IMR-90 (cell line): ENCODE results near the gene MYL11. TPM values are rescaled to one million over a fixed set of nuclear protein-coding genes. Genes with fewer than 3 reads are reported as not detected.
"Not testable (repeated sequence)": the region's sequence is repeated elsewhere in the genome, so short reads cannot be mapped to it uniquely, and the experiment has no call there.

Experiments used
- ATAC-seq: fragments of 200-7000 bp; cut with Tn5 transposase; 2 replicates; pipeline ENCODE4 v1.9.1; 2020; ENCODE audit warnings: low read depth, mild to moderate bottlenecking, moderate library complexity
- BruUV-seq: library from RNA; stranded (reverse); fragments of 400-500 nt; replicated peaks from 2 replicates; lab custom pipeline; 2021; lab: Mats Ljungman, UMichigan
- CTCF ChIA-PET: fragments of 300-600 bp; formaldehyde crosslinking; extraction: SDS; loops from one replicate; lab custom pipeline; 2021; ENCODE audit warnings: antibody characterized with exemption; lab: Yijun Ruan, JAX
- POLR2A ChIA-PET: fragments of 300-600 bp; sonication (Branson Sonifier 250); formaldehyde crosslinking; loops from one replicate; lab custom pipeline; 2022; ENCODE audit warnings: antibody characterized with exemption; ENCODE audit not compliant: unreplicated experiment; lab: Charles Lee
- DNase-seq: peaks from one replicate; pipeline ENCODE4 v3.0.0; 2013
- H2AFZ ChIP-seq: replicated peaks from 2 replicates; pipeline ENCODE3; 2013; ENCODE audit warnings: low read length, mild to moderate bottlenecking; ENCODE audit not compliant: poor library complexity
- H2AK5ac ChIP-seq: 2 replicates; pipeline ENCODE4 v1.6.1; 2013; ENCODE audit warnings: low read depth, low read length, inconsistent platforms
- H2AK9ac ChIP-seq: replicated peaks from 2 replicates; pipeline ENCODE3; 2013; ENCODE audit warnings: mild to moderate bottlenecking, low read depth, low read length, moderate library complexity; ENCODE audit not compliant: poor library complexity
- H2BK120ac ChIP-seq: 2 replicates; pipeline ENCODE4 v1.6.1; 2013; ENCODE audit warnings: low read depth, low read length, inconsistent platforms
- H2BK15ac ChIP-seq: 3 replicates; pipeline ENCODE4 v1.6.1; 2013; ENCODE audit warnings: low read depth, low read length, inconsistent platforms
- H2BK20ac ChIP-seq: 2 replicates; pipeline ENCODE4 v1.6.1; 2013; ENCODE audit warnings: low read depth, mild to moderate bottlenecking, inconsistent platforms, low read length, moderate library complexity
- H2BK5ac ChIP-seq: 2 replicates; pipeline ENCODE4 v1.6.1; 2013; ENCODE audit warnings: mild to moderate bottlenecking, low read depth, low read length, inconsistent platforms; ENCODE audit not compliant: poor library complexity, severe bottlenecking
- H3K14ac ChIP-seq: replicated peaks from 2 replicates; pipeline ENCODE4 v1.6.1; 2013; ENCODE audit warnings: low read depth, low read length, inconsistent platforms
- H3K18ac ChIP-seq: 2 replicates; pipeline ENCODE4 v1.6.1; 2013; ENCODE audit warnings: low read depth, low read length, control low read depth
- H3K23ac ChIP-seq: 2 replicates; pipeline ENCODE4 v1.6.1; 2013; ENCODE audit warnings: low read depth, low read length, inconsistent platforms
- H3K27ac ChIP-seq: 2 replicates; pipeline ENCODE4 v1.5.1; 2013; ENCODE audit warnings: mild to moderate bottlenecking, control low read depth, low read length; ENCODE audit not compliant: insufficient read depth
- H3K27me3 ChIP-seq: 2 replicates; pipeline ENCODE4 v1.6.1; 2013; ENCODE audit warnings: low read length; ENCODE audit not compliant: control insufficient read depth, insufficient read depth
- H3K36me3 ChIP-seq: 2 replicates; pipeline ENCODE4 v1.6.1; 2013; ENCODE audit warnings: low read length, mixed read lengths; ENCODE audit not compliant: control insufficient read depth, insufficient read depth
- H3K4ac ChIP-seq: 2 replicates; pipeline ENCODE4 v1.6.1; 2013; ENCODE audit warnings: low read depth, low read length, inconsistent platforms
- H3K4me1 ChIP-seq: 2 replicates; pipeline ENCODE4 v1.6.1; 2013; ENCODE audit warnings: low read length, mixed read lengths; ENCODE audit not compliant: control insufficient read depth, insufficient read depth
- H3K4me2 ChIP-seq: 2 replicates; pipeline ENCODE4 v1.6.1; 2013; ENCODE audit warnings: low read depth, mild to moderate bottlenecking, control low read depth, low read length, moderate library complexity
- H3K4me3 ChIP-seq: 2 replicates; pipeline ENCODE4 v1.5.1; 2013; ENCODE audit warnings: low read depth, mild to moderate bottlenecking, control low read depth, low read length, moderate library complexity; ENCODE audit not compliant: insufficient read depth
- H3K56ac ChIP-seq: 2 replicates; pipeline ENCODE4 v1.6.1; 2013; ENCODE audit warnings: low read length, inconsistent platforms; ENCODE audit not compliant: insufficient read depth; ENCODE audit errors: extremely low read depth
- H3K79me1 ChIP-seq, 2 experiments: 2 replicates each; pipeline ENCODE4 v1.6.1; 2013; ENCODE audit warnings: low read length in 2 of 2, inconsistent platforms in 1 of 2, low read depth in 1 of 2
- H3K9ac ChIP-seq: 2 replicates; pipeline ENCODE4 v1.6.1; 2013; ENCODE audit warnings: low read depth, low read length, control low read depth
- H3K9me1 ChIP-seq: 2 replicates; pipeline ENCODE4 v1.6.1; 2013; ENCODE audit warnings: low read length, inconsistent platforms; ENCODE audit not compliant: insufficient read depth
- H3K9me3 ChIP-seq: 2 replicates; pipeline ENCODE4 v1.6.1; 2013; ENCODE audit warnings: low read length; ENCODE audit not compliant: control insufficient read depth, insufficient read depth
- H4K20me1 ChIP-seq: 2 replicates; pipeline ENCODE4 v1.6.1; 2013; ENCODE audit warnings: low read length, inconsistent platforms; ENCODE audit not compliant: insufficient read depth
- H4K5ac ChIP-seq: 2 replicates; pipeline ENCODE4 v1.6.1; 2013; ENCODE audit warnings: mild to moderate bottlenecking, low read depth, low read length, control low read depth
- H4K8ac ChIP-seq, 2 experiments: 2 replicates each; pipeline ENCODE4 v1.6.1; 2013; ENCODE audit warnings: low read depth in 2 of 2, low read length in 2 of 2, control low read depth in 1 of 2, inconsistent platforms in 1 of 2
- H4K91ac ChIP-seq: 2 replicates; pipeline ENCODE4 v1.6.1; 2013; ENCODE audit warnings: low read depth, low read length, inconsistent platforms; ENCODE audit not compliant: insufficient read depth
- RAD21 ChIP-seq: IDR thresholded peaks from 2 replicates; pipeline ENCODE4 v1.6.1; 2012; ENCODE audit warnings: low read length, improper control_type of control experiment
- SMC3 ChIP-seq: fragments of 150-350 bp; IDR thresholded peaks from 2 replicates; pipeline ENCODE4 v1.6.1; 2016; ENCODE audit warnings: low read depth, mild to moderate bottlenecking, antibody characterized with exemption, low read length, moderate library complexity
- WGBS, 2 experiments: methylation state at CpG; one replicate each; pipeline versions ENCODE4 v1.1.5 to v1.1.7; 2013; ENCODE audit warnings: missing lambda C conversion rate in 2 of 2; ENCODE audit not compliant: insufficient read length in 1 of 2; ENCODE audit errors: extremely low coverage in 2 of 2; 5-methylcytosine and 5-hydroxymethylcytosine counted together
- dilution Hi-C: fragments of 300-500 bp; cut with HindIII; formaldehyde crosslinking; loops from one replicate; pipeline ENCODE4 v1.14.3; 2018; ENCODE audit warnings: low sequenced_read_pairs; ENCODE audit not compliant: unreplicated experiment
- in situ Hi-C: fragments of 300-500 bp; cut with MboI; formaldehyde crosslinking; loops from 3 replicates; pipeline ENCODE4 v1.14.3; 2019; ENCODE audit warnings: low sequenced_read_pairs, inconsistent platforms, mixed read lengths
- intact Hi-C: fragments of 100-400 bp; cut with micrococcal nuclease; formaldehyde crosslinking; loops from 2 replicates; pipeline ENCODE4 v1.10.0; 2022
- polyA plus RNA-seq, 3 experiments: library from polyadenylated mRNA; depleted of rRNA; stranded (reverse); fragments of >200 nt; gene quantifications; 2 replicates each; pipeline ENCODE4 v1.2.3, GENCODE V29; 2012; ENCODE audit warnings: low replicate concordance in 1 of 3
- total RNA-seq: library from RNA; depleted of rRNA; stranded (reverse); fragments of >200 nt; gene quantifications from 2 replicates; pipeline ENCODE4 v1.2.3, GENCODE V29; 2012
- TF ChIP-seq, protein P1 (sequence below): conservative IDR thresholded peaks from 2 replicates; pipeline ENCODE4 v1.5.1; 2012; ENCODE audit warnings: mild to moderate bottlenecking, low read depth, low read length, improper control_type of control experiment

Gene MYL11
- total and polyA plus RNA-seq, 2 of the 4 experiments (the other 2 are of a cell fraction): 1.1 TPM; not detected in 1

DNA sequence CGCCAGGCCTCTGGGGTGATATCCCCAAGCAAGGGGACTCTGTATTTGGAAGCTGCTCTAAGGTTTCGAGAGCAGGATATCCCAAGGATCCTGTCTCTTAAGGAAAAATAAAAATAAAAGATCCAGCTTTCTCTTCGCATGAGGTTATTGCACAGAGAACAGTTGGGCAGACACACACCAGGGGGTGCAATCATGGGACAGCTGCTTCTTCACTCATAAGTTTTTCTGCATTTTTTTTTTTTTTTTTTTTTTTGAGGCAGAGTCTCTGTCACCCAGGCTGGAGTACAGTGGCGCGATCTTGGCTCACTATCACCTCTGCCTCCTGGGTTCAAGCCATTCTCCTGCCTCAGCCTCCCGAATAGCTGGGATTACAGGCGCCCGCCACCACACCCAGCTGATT is 32.6 kb upstream of the MYL11 start:
- dilution Hi-C loops, H2BK120ac ChIP-seq, H3K4me3 ChIP-seq, H2AFZ ChIP-seq, H3K27ac ChIP-seq, H3K4ac ChIP-seq, H3K4me2 ChIP-seq, H4K8ac ChIP-seq, DNase-seq, H3K9me3 ChIP-seq, H3K14ac ChIP-seq, H4K91ac ChIP-seq, H2BK20ac ChIP-seq, H2AK9ac ChIP-seq, H3K79me1 ChIP-seq, H3K27me3 ChIP-seq, in situ Hi-C loops, H4K20me1 ChIP-seq, BruUV-seq, H2BK5ac ChIP-seq, H3K56ac ChIP-seq, H2BK15ac ChIP-seq, H3K36me3 ChIP-seq, CTCF ChIA-PET, H3K9me1 ChIP-seq, H4K5ac ChIP-seq, intact Hi-C loops, H2AK5ac ChIP-seq, H3K4me1 ChIP-seq, ATAC-seq, H3K18ac ChIP-seq, H3K23ac ChIP-seq, H3K9ac ChIP-seq: not testable (repeated sequence)
- no CpG with 5 or more reads among the region's 8 CpGs for WGBS, 2 experiments
- TF ChIP-seq RAD21: 0 out of 2 replicates have a peak, but pooled peaks have one; percentile 12
- TF ChIP-seq, protein P1, sequence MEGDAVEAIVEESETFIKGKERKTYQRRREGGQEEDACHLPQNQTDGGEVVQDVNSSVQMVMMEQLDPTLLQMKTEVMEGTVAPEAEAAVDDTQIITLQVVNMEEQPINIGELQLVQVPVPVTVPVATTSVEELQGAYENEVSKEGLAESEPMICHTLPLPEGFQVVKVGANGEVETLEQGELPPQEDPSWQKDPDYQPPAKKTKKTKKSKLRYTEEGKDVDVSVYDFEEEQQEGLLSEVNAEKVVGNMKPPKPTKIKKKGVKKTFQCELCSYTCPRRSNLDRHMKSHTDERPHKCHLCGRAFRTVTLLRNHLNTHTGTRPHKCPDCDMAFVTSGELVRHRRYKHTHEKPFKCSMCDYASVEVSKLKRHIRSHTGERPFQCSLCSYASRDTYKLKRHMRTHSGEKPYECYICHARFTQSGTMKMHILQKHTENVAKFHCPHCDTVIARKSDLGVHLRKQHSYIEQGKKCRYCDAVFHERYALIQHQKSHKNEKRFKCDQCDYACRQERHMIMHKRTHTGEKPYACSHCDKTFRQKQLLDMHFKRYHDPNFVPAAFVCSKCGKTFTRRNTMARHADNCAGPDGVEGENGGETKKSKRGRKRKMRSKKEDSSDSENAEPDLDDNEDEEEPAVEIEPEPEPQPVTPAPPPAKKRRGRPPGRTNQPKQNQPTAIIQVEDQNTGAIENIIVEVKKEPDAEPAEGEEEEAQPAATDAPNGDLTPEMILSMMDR: peak; percentile 22; the same call in 1 of the 2 replicates
- peak; percentile 34; the same call in 1 of the 2 replicates for TF ChIP-seq SMC3
- POLR2A ChIA-PET: interaction anchor here (0.6 kb wide), 2 partner anchors 9 to 10 kb away, joined by 4 read pairs; no protein-coding TSS in a partner anchor
